Lung (tissue), 12 donors: ENCODE measurements around the gene PNKP. TPM values are rescaled to one million over a fixed set of nuclear protein-coding genes. Genes with fewer than 3 reads are reported as not detected.

Experiments used
- ATAC-seq: fragments of 200-7000 bp; cut with Tn5 transposase; one replicate; pipeline ENCODE4 v1.9.1; 2020; ENCODE audit warnings: moderate number of reproducible peaks; ENCODE audit not compliant: insufficient read depth, low FRiP score
- DNase-seq, 3 donors: peaks; one replicate each; pipeline ENCODE4 v3.0.0-alpha.2; 2013 to 2017
- H3K27ac ChIP-seq, 2 donors: one replicate each; pipeline ENCODE4 v1.5.1; 2013; ENCODE audit warnings: mild to moderate bottlenecking in 2 of 2, moderate library complexity in 2 of 2, control low read depth in 1 of 2, inconsistent platforms in 1 of 2, low read depth in 1 of 2, low read length in 1 of 2
- H3K27me3 ChIP-seq, 3 donors: one replicate each; pipeline ENCODE4 v1.5.1; 2013; ENCODE audit warnings: low read length in 2 of 3; ENCODE audit not compliant: control insufficient read depth in 3 of 3, insufficient read depth in 3 of 3
- H3K36me3 ChIP-seq, 4 donors: one replicate each; pipeline ENCODE4 v1.5.1; 2013; ENCODE audit warnings: low read length in 4 of 4, mild to moderate bottlenecking in 1 of 4, moderate library complexity in 1 of 4; ENCODE audit not compliant: control insufficient read depth in 4 of 4, insufficient read depth in 4 of 4
- H3K4me1 ChIP-seq, 5 donors: one replicate each; pipeline ENCODE4 v1.5.1; 2013; ENCODE audit warnings: low read length in 5 of 5, mild to moderate bottlenecking in 2 of 5, moderate library complexity in 1 of 5; ENCODE audit not compliant: control insufficient read depth in 5 of 5, insufficient read depth in 5 of 5
- H3K4me3 ChIP-seq: one replicate; pipeline ENCODE4 v1.5.1; 2013; ENCODE audit warnings: mild to moderate bottlenecking, control low read depth, moderate library complexity
- H3K9ac ChIP-seq, 2 donors: one replicate each; pipeline ENCODE4 v1.5.1; 2013; ENCODE audit warnings: low read length in 2 of 2, control low read depth in 1 of 2; ENCODE audit not compliant: insufficient read depth in 1 of 2
- H3K9me3 ChIP-seq, 4 donors: one replicate each; pipeline ENCODE4 v1.5.1; 2013; ENCODE audit warnings: low read length in 3 of 4, mild to moderate bottlenecking in 1 of 4, moderate library complexity in 1 of 4; ENCODE audit not compliant: control insufficient read depth in 4 of 4, insufficient read depth in 3 of 4
- WGBS, 2 donors: extraction: QIAGEN DNeasy Blood & Tissue Kit; methylation state at CpG; one replicate each; pipeline ENCODE4 v1.1.7; 2013; 5-methylcytosine and 5-hydroxymethylcytosine counted together
- polyA plus RNA-seq, 2 donors: library from polyadenylated mRNA; stranded (reverse); fragments of 200-250 nt; gene quantifications; one replicate each; pipeline ENCODE4 v1.2.1, GENCODE V29; 2013
- total RNA-seq, 2 donors: library from RNA; depleted of rRNA in 1 of 2; stranded (reverse); fragments of >200 nt in 1 of 2; gene quantifications; one replicate each; pipeline ENCODE4 v1.2.1, GENCODE V29; 2014 to 2021
- TF ChIP-seq, protein P1 (sequence below): IDR thresholded peaks from 2 replicates; pipeline ENCODE4 v1.5.1; 2012; ENCODE audit warnings: mild to moderate bottlenecking; ENCODE audit errors: control extremely low read depth, extremely low read depth
- donor health status: control.
- donor health status: control.
- donor health status: Bipolar disorder and iron deficiency.
- donor health status: healthy.
- donor health status: DM: yes; HTN: yes; CAD: no.

The PNKP gene
- total and polyA plus RNA-seq, 4 donors: 44.7 to 120 (median 64.2) TPM

DNA sequence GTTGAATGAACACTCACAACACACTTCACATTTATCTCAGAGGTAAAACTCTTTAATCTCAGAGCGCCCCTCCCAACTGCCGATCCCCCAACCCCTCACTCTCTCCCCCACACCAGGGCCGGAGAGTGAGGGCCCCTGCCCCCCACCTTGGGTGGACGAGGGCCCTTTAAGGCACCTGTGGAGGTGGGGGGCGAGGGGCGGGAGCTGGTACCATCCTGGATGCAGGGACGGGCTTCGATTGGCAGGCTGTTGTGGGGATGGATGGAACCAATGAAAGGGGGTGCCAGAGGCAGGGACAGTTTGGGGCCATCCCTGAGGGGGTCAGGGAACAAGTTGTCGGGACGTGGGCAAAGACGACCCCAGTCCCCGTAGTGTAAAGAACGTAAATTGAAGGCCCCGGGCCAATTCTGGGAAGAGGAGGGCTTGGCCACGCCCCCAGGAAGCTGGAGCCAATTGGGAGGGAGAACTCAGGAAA is 1.7 kb upstream of the PNKP start:
- H3K4me1 ChIP-seq: peaks cover 3 to 39% (median 14%) of the 10 kb centered on the region in 5 donors
- H3K36me3 ChIP-seq: peaks cover 0 to 16% (median 12%) of the 10 kb centered on the region in 4 donors
- no peak for DNase-seq
- H3K27ac ChIP-seq: peak overlapping the region; percentile 65 to 91
- no peaks in the 10 kb centered on the region for H3K9me3 ChIP-seq
- no peaks in the 10 kb centered on the region for H3K27me3 ChIP-seq
- WGBS, 2 donors: 2 to 3% methylated on average over 15 of the region's 15 CpGs
- TF ChIP-seq, protein P1, sequence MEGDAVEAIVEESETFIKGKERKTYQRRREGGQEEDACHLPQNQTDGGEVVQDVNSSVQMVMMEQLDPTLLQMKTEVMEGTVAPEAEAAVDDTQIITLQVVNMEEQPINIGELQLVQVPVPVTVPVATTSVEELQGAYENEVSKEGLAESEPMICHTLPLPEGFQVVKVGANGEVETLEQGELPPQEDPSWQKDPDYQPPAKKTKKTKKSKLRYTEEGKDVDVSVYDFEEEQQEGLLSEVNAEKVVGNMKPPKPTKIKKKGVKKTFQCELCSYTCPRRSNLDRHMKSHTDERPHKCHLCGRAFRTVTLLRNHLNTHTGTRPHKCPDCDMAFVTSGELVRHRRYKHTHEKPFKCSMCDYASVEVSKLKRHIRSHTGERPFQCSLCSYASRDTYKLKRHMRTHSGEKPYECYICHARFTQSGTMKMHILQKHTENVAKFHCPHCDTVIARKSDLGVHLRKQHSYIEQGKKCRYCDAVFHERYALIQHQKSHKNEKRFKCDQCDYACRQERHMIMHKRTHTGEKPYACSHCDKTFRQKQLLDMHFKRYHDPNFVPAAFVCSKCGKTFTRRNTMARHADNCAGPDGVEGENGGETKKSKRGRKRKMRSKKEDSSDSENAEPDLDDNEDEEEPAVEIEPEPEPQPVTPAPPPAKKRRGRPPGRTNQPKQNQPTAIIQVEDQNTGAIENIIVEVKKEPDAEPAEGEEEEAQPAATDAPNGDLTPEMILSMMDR: no peak
- ATAC-seq: no peak
- peak overlapping the region in 1 of 2 donors; percentile 85 for H3K9ac ChIP-seq
- H3K4me3 ChIP-seq: no peak overlapping the region

DNA sequence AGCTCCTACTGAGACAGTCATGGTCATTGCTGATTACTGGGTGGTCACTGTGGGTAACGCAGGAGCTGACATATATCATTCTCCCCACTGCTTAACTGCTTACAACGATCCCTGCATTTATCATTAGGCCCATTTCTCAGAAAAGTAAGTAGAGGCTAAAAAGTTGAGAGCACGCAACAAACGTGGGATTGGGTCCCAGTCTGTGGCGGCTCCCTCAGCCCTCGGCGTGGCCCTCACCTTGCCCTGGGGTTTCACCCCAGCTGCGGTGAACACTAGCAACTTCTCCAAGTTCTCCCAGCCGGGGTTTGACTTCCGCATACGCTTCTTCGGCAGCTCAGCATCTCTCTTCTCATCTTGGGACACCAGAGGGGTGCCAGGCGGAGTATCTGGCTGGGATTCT is 2.5 kb downstream of the PNKP start:
- Histone ChIP-seq H3K9me3 (no peaks in the 10 kb centered on the region), H3K9ac (no peak overlapping the region), H3K4me1 (peaks cover 3 to 40% (median 11%) of the 10 kb centered on the region in 5 donors), H3K27me3 (no peaks in the 10 kb centered on the region), H3K36me3 (peaks cover 0 to 45% (median 18%) of the 10 kb centered on the region in 4 donors), H3K4me3 (no peak overlapping the region), H3K27ac (no peak overlapping the region)
- TF ChIP-seq, protein P1: no peak
- no peak for DNase-seq
- WGBS, 2 donors: 89 to 91% methylated on average over 13 of the region's 13 CpGs
- no peak for ATAC-seq

DNA sequence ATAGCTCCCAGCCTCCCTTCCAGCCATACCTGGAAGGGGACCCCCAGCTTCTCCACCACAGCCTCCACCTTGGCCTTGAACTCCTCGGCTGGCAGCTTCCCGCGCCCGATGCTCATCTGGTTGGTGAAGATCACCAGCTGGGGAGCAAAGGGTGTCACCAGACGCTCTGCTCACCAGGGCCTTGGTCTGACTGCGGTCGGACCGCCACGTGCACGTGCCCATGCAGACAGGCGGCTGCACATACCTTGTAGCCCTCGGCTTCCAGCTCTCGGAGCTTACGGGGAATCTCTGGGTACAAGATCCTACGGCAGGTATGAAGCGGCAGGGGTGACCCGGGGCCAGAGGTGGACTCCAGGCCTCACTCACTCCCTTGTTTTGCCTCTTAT is 3.4 kb downstream of the PNKP start:
- no peak overlapping the region for H3K4me3 ChIP-seq
- WGBS, 2 donors: 94 to 96% methylated on average over 17 of the region's 17 CpGs
- peaks cover 3 to 38% (median 9%) of the 10 kb centered on the region in 5 donors for H3K4me1 ChIP-seq
- no peak overlapping the region for H3K9ac ChIP-seq
- ATAC-seq (no peak), DNase-seq (no peak)
- no peaks in the 10 kb centered on the region for H3K9me3 ChIP-seq
- H3K27me3 ChIP-seq: no peaks in the 10 kb centered on the region
- TF ChIP-seq, protein P1: no peak
- no peak overlapping the region for H3K27ac ChIP-seq
- H3K36me3 ChIP-seq: peaks cover 0 to 52% (median 19%) of the 10 kb centered on the region in 4 donors

DNA sequence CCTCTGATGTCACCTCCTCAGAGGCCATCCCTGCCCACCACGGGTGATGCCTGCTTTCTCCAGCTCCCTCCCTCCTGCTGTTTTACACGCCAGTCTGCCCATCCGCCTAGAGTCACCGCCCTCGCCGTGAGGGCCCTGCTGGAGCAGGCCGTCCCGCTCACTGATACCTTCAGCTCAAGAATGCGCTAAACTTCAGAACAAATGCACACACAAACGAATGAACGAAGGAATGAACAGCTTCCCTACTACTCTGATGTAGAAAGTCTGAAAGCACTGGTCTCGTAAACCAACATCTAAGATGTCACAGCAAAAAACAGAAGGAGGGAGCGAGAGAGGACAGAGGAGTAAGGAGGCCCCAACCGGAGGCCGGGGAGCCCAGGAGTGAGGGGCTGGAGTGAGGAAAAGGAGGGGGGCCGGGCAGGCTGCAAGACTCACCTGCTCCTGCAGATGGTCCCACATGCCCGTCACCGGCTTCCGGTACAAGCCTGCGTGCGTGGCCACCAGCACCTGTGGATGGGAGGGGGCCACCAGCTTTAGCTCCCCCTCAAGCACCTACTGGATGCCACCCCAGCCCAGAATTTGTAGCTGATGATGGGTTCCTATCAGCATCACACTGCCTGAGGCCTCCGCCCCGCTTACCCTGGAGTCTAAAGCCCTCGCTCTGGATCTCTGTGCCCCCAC is 4.0 kb downstream of the PNKP start:
- no peak overlapping the region for H3K4me3 ChIP-seq
- peaks cover 0 to 57% (median 22%) of the 10 kb centered on the region in 4 donors for H3K36me3 ChIP-seq
- no peak overlapping the region for H3K27ac ChIP-seq
- peaks cover 3 to 32% (median 9%) of the 10 kb centered on the region in 5 donors for H3K4me1 ChIP-seq
- H3K9ac ChIP-seq: no peak overlapping the region
- ATAC-seq: no peak
- TF ChIP-seq, protein P1: no peak
- 93 to 94% methylated on average over 23 to 24 of the region's 24 CpGs for WGBS, 2 donors
- no peaks in the 10 kb centered on the region for H3K27me3 ChIP-seq
- H3K9me3 ChIP-seq: no peaks in the 10 kb centered on the region
- no peak for DNase-seq
